Skeletal muscle satellite cell (primary cell): ENCODE results near the gene ZBTB7A.

ENCODE experiments used
- H3K27me3 ChIP-seq: 2 replicates; pipeline ENCODE4 v1.7.0; 2013; ENCODE audit warnings: low read length; ENCODE audit not compliant: control insufficient read depth, insufficient read depth
- H3K36me3 ChIP-seq: 2 replicates; pipeline ENCODE4 v1.7.0; 2013; ENCODE audit warnings: mild to moderate bottlenecking, control low read depth, low read length; ENCODE audit not compliant: insufficient read depth
- H3K4me1 ChIP-seq: 2 replicates; pipeline ENCODE4 v1.7.0; 2013; ENCODE audit warnings: low read length; ENCODE audit not compliant: control insufficient read depth, insufficient read depth
- H3K4me2 ChIP-seq: 2 replicates; pipeline ENCODE4 v1.7.0; 2013; ENCODE audit warnings: mild to moderate bottlenecking, low read length
- H3K4me3 ChIP-seq: 2 replicates; pipeline ENCODE4 v1.7.0; 2013; ENCODE audit warnings: low read length
- H3K9ac ChIP-seq: 2 replicates; pipeline ENCODE4 v1.7.0; 2013; ENCODE audit warnings: mild to moderate bottlenecking, low read depth, low read length, moderate library complexity
- H3K9me3 ChIP-seq: replicated peaks from 2 replicates; pipeline ENCODE4 v1.7.0; 2013; ENCODE audit warnings: mild to moderate bottlenecking, control low read depth, low read length

The ZBTB7A gene

DNA sequence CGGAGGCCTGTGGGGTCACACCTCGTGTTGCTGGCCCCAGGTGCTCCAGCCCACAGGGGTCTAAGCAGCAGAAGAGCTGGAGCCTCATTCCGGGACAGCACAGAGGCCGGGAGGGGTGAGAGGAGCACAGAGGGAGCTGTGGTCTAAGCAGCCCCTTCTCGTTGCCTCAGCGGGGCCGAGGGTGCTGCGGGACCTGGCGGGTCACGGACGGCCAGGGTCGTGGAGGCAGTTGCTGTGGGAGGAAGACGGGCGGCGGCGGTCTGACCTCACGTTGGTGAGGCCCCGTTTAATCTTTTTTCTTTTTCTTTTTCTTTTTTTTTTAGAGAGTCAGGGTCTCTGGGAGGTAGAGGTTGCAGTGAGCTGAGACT is 37.5 kb downstream of the ZBTB7A start:
- peaks cover 37% of the 10 kb centered on the region for H3K36me3 ChIP-seq
- no peaks in the 10 kb centered on the region for H3K4me1 ChIP-seq
- no peak overlapping the region for H3K9ac ChIP-seq
- no peak overlapping the region for H3K4me3 ChIP-seq
- H3K4me2 ChIP-seq: no peak overlapping the region
- H3K9me3 ChIP-seq: no peaks in the 10 kb centered on the region
- H3K27me3 ChIP-seq: no peaks in the 10 kb centered on the region

DNA sequence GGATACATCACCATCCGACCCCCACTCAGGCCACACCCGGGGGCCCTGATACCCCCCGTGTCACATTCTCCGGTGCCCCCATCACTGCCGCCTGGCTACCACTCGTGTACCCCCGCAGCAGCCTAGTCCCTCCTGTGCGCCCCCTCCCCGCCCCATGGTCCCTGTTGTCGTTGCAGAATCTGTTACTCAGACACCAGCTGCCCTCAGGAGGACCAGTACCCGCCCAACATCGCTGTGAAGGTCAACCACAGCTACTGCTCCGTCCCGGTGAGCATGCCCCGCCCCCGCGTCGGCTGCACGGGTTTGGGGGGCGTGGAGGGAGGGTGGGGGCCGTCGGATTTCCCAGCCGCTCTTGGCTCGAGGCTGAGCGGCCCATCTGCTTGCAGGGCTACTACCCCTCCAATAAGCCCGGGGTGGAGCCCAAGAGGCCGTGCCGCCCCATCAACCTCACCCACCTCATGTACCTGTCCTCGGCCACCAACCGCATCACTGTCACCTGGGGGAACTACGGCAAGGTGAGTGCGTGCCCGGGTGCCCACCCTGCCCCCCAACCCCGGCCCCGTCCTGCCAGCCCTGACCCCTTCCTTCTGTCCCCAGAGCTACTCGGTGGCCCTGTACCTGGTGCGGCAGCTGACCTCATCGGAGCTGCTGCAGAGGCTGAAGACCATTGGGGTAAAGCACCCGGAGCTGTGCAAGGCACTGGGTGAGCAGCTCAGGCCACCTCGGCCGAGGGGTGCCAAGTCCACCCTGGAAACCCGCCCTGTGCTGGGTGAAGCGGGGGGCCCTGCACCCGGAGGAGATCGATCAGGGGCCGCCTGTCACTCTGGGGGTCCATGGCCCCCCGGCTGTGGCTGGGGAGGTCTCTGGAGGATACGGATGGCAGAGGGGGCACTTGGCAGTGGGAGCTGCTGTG is 38.1 kb downstream of the ZBTB7A start:
- H3K36me3 ChIP-seq: peaks cover 33% of the 10 kb centered on the region
- no peak overlapping the region for H3K4me2 ChIP-seq
- no peaks in the 10 kb centered on the region for H3K4me1 ChIP-seq
- no peaks in the 10 kb centered on the region for H3K27me3 ChIP-seq
- H3K4me3 ChIP-seq: no peak overlapping the region
- no peaks in the 10 kb centered on the region for H3K9me3 ChIP-seq
- no peak overlapping the region for H3K9ac ChIP-seq

DNA sequence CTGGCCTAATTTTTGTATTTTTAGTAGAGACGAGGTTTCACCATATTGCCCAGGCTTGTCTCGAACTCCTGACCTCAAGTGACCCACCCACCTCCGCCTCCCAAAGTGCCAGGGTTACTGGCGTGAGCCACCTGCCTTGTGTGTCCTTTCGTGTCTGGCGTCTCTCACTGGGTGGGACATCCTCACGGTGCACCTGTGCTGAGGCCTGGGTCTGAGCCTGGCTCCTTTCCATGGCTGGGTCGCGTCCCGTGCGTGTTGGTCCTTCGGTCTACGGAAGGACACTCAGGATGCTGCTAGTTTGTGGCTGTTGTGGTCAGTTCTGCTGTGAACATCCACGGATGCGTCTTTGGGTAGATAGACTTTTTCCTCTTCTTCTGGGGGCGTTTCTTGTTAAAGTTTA is 39.6 kb downstream of the ZBTB7A start:
- Histone ChIP-seq H3K4me1 (no peaks in the 10 kb centered on the region), H3K27me3 (no peaks in the 10 kb centered on the region), H3K4me3 (no peak overlapping the region), H3K36me3 (peaks cover 22% of the 10 kb centered on the region), H3K4me2 (no peak overlapping the region), H3K9ac (no peak overlapping the region), H3K9me3 (no peaks in the 10 kb centered on the region)

DNA sequence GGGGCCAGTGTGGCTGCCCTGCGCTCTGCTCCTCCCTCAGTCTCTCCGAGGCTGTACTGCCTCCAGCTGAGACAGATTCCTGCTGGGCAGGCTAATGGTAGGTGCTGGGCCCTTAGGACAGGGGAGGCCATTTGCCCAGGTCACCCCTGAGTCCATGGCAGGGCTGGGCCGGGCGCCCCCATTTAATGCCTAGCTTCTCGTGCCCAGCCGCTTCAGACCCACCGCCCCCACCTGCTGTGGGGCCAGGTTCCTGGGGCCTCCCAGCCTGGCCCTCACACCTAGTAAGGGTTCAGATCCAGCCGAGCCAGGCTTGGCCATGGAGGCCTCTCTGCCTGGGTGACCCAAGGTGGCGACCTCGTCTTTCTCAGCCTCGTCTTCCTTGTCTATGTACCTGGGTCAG is 41.4 kb downstream of the ZBTB7A start:
- no peaks in the 10 kb centered on the region for H3K4me1 ChIP-seq
- H3K9me3 ChIP-seq: no peaks in the 10 kb centered on the region
- H3K9ac ChIP-seq: no peak overlapping the region
- no peaks in the 10 kb centered on the region for H3K27me3 ChIP-seq
- no peak overlapping the region for H3K4me3 ChIP-seq
- H3K36me3 ChIP-seq: peaks cover 22% of the 10 kb centered on the region
- H3K4me2 ChIP-seq: no peak overlapping the region

DNA sequence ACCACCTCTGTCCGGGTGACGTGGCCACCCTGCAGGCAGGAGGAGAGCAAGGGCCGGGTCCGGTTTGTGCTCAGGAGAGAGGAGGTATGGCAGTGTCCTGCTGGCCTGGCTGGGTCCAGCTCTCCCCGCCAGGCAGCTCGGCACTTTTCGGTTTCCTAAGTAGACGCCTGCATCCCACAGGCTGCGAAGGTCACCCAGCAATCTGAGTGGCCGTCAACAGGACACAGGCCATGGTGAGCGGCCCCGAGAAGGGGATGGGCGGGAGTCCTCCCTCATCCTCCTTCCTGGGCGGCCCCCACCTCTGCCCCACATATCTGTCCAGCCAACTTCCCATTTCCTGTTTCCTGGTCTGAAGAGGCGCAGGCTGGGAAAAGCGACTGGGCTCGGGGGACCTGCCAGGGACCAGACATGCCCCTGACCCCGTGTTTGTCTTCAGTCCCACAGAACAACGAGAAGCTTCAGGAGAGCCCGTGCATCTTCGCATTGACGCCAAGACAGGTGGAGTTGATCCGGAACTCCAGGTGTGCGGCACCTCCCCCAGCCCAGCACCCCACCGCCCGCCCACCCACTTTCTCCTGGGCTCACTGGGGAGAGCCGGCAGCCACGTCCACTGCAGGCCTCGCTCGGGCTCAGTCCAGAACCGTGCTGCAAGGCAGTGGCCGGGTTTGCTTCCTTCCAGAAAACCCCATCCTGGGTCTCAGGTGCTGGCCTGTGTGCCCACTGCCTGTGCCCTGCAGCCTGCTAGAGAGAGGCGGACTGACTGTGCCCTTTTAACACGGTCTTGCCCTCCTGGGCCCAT is 42.9 kb downstream of the ZBTB7A start:
- Histone ChIP-seq H3K27me3 (no peaks in the 10 kb centered on the region), H3K4me2 (no peak overlapping the region), H3K4me1 (no peaks in the 10 kb centered on the region), H3K9ac (no peak overlapping the region), H3K36me3 (peaks cover 17% of the 10 kb centered on the region), H3K4me3 (no peak overlapping the region), H3K9me3 (no peaks in the 10 kb centered on the region)

DNA sequence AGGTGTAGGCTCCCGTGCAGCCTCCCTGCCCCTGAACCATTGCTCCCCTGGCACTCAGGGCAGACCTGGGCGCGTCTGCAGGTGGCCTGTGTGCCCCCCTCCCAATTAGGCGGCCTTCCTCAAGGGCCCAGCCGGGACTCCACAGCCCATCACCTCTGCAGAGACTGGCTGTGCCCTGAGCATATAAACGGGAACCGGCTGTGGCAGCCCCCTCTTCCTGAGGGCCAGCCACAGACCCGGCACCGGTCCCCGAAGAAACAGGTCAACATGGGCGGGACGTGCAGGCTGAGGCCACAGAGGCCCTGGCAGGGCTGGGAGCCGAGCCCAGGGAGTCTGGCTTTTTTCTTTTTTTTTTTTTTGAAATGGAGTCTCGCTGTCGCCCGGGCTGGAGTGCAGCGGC is 47.1 kb downstream of the ZBTB7A start:
- H3K36me3 ChIP-seq: peaks cover 21% of the 10 kb centered on the region

DNA sequence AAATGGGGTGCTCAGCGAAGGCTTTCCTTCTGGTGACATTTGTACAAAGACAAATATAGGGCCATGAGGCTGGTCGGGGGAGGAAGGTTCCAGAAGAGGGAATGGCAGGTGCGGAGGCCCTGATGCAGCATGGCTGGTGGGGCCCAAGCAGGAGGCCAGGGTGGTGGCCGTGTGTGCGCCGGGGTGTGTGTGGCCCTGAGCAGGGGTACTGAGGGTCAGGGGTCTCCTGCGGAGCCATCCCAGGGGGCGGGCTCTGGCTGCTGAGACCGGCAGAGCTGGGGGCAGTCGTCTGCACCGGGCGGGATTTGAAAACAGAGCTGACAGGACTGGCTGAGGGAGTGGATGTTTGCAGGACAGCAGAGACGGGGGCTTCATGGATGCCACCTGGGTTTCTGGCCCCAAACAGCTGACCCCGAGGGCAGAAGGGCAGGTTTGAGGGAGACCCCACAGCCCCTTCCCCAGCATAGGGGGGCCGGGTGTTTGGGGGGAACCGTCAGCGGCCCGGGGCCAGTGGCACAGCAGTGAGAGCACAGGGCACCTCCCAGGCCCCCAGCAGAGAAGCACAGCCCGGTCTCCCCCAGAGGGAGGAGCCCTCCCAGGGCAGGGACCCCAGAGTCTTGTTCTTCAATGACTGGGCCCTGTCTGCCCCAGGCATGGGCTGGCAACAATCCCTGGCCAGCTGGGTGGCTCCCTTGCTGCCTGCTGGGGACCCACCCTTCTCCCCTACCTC is 47.8 kb downstream of the ZBTB7A start:
- no peak overlapping the region for H3K9ac ChIP-seq
- no peaks in the 10 kb centered on the region for H3K9me3 ChIP-seq
- H3K4me3 ChIP-seq: no peak overlapping the region
- H3K4me1 ChIP-seq: no peaks in the 10 kb centered on the region
- peaks cover 21% of the 10 kb centered on the region for H3K36me3 ChIP-seq
- no peaks in the 10 kb centered on the region for H3K27me3 ChIP-seq
- H3K4me2 ChIP-seq: no peak overlapping the region

More for the DNA sequence above, 47.1 kb downstream of the ZBTB7A start:
- no peak overlapping the region for H3K4me2 ChIP-seq
- no peak overlapping the region for H3K4me3 ChIP-seq
- H3K4me1 ChIP-seq: no peaks in the 10 kb centered on the region
- no peaks in the 10 kb centered on the region for H3K27me3 ChIP-seq
- no peak overlapping the region for H3K9ac ChIP-seq
- no peaks in the 10 kb centered on the region for H3K9me3 ChIP-seq

DNA sequence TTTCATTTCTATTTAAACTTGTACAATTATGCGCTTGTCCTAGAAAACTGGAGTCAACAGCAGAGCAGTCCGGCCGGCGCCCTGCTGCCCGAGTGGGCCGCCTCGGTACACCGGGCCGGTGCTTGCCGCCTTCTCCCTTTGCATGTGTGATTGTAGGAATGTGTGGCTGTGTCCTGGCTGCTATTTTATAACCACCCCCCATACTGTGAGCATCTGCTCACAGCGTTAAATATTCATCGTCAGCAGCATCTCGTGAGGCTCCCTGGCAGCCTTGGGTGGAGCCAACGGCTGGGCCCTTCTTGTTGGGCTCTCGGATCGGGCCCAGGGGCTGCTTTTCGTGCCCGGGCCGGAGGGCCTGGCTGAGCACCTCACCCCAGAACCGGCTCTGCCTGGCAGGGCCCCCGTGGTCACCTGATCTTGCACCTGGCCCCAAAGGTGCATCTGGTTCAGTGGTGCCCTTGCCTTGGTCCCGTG is 48.5 kb downstream of the ZBTB7A start:
- Histone ChIP-seq H3K4me1 (no peaks in the 10 kb centered on the region), H3K36me3 (peaks cover 29% of the 10 kb centered on the region), H3K4me2 (no peak overlapping the region), H3K27me3 (no peaks in the 10 kb centered on the region), H3K9me3 (no peaks in the 10 kb centered on the region), H3K9ac (no peak overlapping the region), H3K4me3 (no peak overlapping the region)

DNA sequence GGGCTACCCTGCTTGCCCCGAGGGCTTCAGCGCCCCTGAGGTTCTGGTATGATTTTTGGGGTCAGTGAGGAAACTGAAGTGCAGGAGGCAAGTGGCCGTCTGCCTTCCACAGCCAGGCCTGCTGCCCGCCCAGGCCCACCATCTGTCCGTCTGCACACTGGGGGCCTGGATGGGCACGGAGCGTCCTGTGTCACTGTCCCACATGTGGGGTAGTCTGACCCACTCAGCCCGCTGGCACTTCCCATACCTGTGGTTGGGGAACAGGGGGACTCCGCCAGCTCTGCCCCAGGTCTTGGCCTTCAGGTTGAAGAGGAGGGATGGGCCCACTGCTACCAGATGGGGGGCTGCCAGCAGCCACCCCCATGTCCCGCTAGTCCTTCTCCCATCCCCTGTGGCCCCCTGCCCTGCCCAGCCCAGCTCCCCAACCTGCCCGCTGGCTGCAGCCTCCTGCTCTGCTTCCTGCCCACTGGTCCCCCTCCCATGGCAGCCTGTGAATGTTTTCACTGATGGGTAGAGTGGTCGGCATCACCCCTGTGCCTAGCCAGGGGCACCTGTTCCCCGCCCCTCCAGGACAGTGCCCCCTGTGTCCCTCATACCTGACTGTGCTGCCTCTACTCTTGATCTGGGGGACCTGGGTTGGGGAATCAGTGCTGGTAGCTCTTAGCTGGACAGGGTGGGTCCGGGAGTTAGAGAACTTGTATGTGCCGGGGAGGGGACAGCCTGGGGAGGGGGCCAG is 49.6 kb downstream of the ZBTB7A start:
- Histone ChIP-seq H3K4me1 (no peaks in the 10 kb centered on the region), H3K36me3 (peaks cover 34% of the 10 kb centered on the region), H3K4me3 (no peak overlapping the region), H3K9me3 (no peaks in the 10 kb centered on the region), H3K27me3 (no peaks in the 10 kb centered on the region), H3K4me2 (no peak overlapping the region), H3K9ac (no peak overlapping the region)

DNA sequence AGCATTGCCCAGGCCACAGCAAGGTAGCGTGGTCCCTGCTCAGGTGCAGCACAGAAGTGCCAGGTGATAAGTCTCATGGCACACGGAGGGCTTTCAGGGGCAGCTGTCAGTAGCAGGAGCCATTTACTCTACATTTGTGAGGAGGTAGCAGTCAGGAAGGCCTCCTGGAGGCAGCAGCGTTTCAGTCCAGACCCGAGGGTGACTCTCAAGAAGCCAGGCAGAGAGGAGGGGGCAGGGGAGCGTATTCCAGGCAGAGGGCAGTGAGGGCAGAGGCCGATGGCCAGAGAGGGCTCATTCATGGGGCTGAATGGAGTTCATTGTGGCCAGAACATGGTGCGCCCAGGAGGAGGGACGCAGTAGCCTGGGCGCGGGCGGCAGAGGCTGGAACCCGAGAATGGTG is 50.2 kb downstream of the ZBTB7A start:
- Histone ChIP-seq H3K4me1 (no peaks in the 10 kb centered on the region), H3K9me3 (no peaks in the 10 kb centered on the region), H3K27me3 (no peaks in the 10 kb centered on the region)

More for the DNA sequence above, 50.2 kb downstream of the ZBTB7A start:
- Histone ChIP-seq H3K4me3 (no peak overlapping the region), H3K36me3 (peaks cover 34% of the 10 kb centered on the region), H3K9ac (no peak overlapping the region), H3K4me2 (no peak overlapping the region)
